K562 (cell line): ENCODE measurements around the gene LBHD1. TPM values are rescaled to one million over a fixed set of nuclear protein-coding genes. Genes with fewer than 3 reads are reported as not detected.
"Not testable (repeated sequence)": the region's sequence is repeated elsewhere in the genome, so short reads cannot be mapped to it uniquely, and the experiment has no call there.

ENCODE experiments used
- ATAC-seq: fragments of 200-7000 bp; cut with Tn5 transposase; 3 replicates; pipeline ENCODE4 v1.9.1; 2020; ENCODE audit warnings: moderate library complexity
- BruUV-seq: library from RNA; stranded (reverse); fragments of 400-500 nt; replicated peaks from 2 replicates; lab custom pipeline; 2021; lab: Mats Ljungman, UMichigan
- CTCF ChIA-PET: fragments of 300-600 bp; formaldehyde crosslinking; extraction: SDS; loops from one replicate; lab custom pipeline; 2021; ENCODE audit warnings: low intra/inter-chr PET ratio; lab: Yijun Ruan, JAX
- POLR2A ChIA-PET: fragments of 300-600, 350-650 bp; sonication (Branson Sonifier 250); formaldehyde crosslinking; extraction: SDS; loops from one replicate; lab custom pipeline; 2021; ENCODE audit warnings: antibody characterized with exemption, inconsistent platforms; lab: Yijun Ruan, JAX
- DNase-seq, 4 experiments: peaks; one replicate each; pipeline versions ENCODE4 v3.0.0 to v3.0.0-alpha.2; 2011 to 2018; ENCODE audit warnings: low spot score in 3 of 4, mixed read lengths in 3 of 4; ENCODE audit errors: extremely low read depth in 1 of 4
- FAIRE-seq: peaks from 2 replicates; lab custom pipeline; 2011; peaks lifted over from hg19 to GRCh38; lab: Jason Lieb, UNC
- H2AFZ ChIP-seq: 2 replicates; pipeline ENCODE4 v1.6.0; 2011; ENCODE audit warnings: low read depth, low read length, control low read depth, inconsistent platforms
- H3K27ac ChIP-seq: fragments of 200-600 bp; 3 replicates; pipeline ENCODE4 v1.8.0; 2011; ENCODE audit warnings: low read depth, mild to moderate bottlenecking, control low read depth, inconsistent platforms, low read length, moderate library complexity, mixed read lengths; ENCODE audit errors: extremely low read depth
- H3K27me3 ChIP-seq, 2 experiments: fragments of 300-600 bp in 1 of 2; 2 replicates in 1 of 2; 3 replicates in 1 of 2; pipeline versions ENCODE4 v1.6.0 to v1.8.0; 2011; ENCODE audit warnings: inconsistent platforms in 2 of 2, low read length in 2 of 2, mild to moderate bottlenecking in 1 of 2, mixed read lengths in 1 of 2, moderate library complexity in 1 of 2; ENCODE audit not compliant: control insufficient read depth in 2 of 2, insufficient read depth in 2 of 2
- H3K36me3 ChIP-seq: fragments of 300-600 bp; 3 replicates; pipeline ENCODE4 v1.8.0; 2011; ENCODE audit warnings: mild to moderate bottlenecking, low read length, inconsistent platforms; ENCODE audit not compliant: control insufficient read depth, insufficient read depth
- H3K4me1 ChIP-seq, 2 experiments: fragments of 200-600 bp in 1 of 2; replicated peaks in 1 of 2; 2 replicates in 1 of 2; 3 replicates in 1 of 2; pipeline versions ENCODE4 v1.5.1 to v1.8.0; 2011; ENCODE audit warnings: inconsistent platforms in 2 of 2, low read length in 2 of 2, mild to moderate bottlenecking in 1 of 2, mixed read lengths in 1 of 2, moderate library complexity in 1 of 2; ENCODE audit not compliant: control insufficient read depth in 2 of 2, insufficient read depth in 2 of 2
- H3K4me2 ChIP-seq: 2 replicates; pipeline ENCODE4 v1.6.1; 2011; ENCODE audit warnings: low read length, control low read depth, inconsistent platforms, mixed read lengths; ENCODE audit not compliant: insufficient read depth
- H3K4me3 ChIP-seq: fragments of 200-600 bp; sonication (generic), shearing (Covaris generic); 2 replicates; pipeline ENCODE4 v1.5.1; 2016; ENCODE audit warnings: control low read depth, inconsistent platforms
- H3K79me2 ChIP-seq: fragments of 200-600 bp; 3 replicates; pipeline ENCODE4 v1.8.0; 2011; ENCODE audit warnings: low read length, inconsistent platforms; ENCODE audit not compliant: control insufficient read depth, insufficient read depth
- H3K9ac ChIP-seq, 2 experiments: 2 replicates each; pipeline versions ENCODE4 v1.6.0 to v1.6.1; 2011; ENCODE audit warnings: low read depth in 2 of 2, low read length in 2 of 2, control low read depth in 1 of 2, inconsistent platforms in 1 of 2, mild to moderate bottlenecking in 1 of 2, mixed read lengths in 1 of 2; ENCODE audit not compliant: insufficient read depth in 1 of 2
- H3K9me1 ChIP-seq: one replicate; pipeline ENCODE4 v1.6.0; 2011; ENCODE audit warnings: inconsistent platforms, mild to moderate bottlenecking, low read length, moderate library complexity; ENCODE audit not compliant: control insufficient read depth, insufficient read depth
- H3K9me3 ChIP-seq: replicated peaks from 2 replicates; pipeline ENCODE4 v1.5.1; 2011; ENCODE audit warnings: low read depth, low read length, inconsistent platforms; ENCODE audit not compliant: control insufficient read depth, insufficient read depth
- H4K20me1 ChIP-seq: replicated peaks from 2 replicates; pipeline ENCODE4 v1.6.1; 2011; ENCODE audit warnings: low read length, inconsistent platforms, mixed read lengths; ENCODE audit not compliant: control insufficient read depth, insufficient read depth
- POLR2G ChIP-seq: fragments of 200-400 bp; formaldehyde crosslinking; IDR thresholded peaks from 2 replicates; pipeline ENCODE4 v1.6.1; 2017; ENCODE audit warnings: low read depth, mild to moderate bottlenecking, antibody characterized with exemption, low read length, moderate library complexity
- RBFOX2 ChIP-seq: fragments of 200-400 bp; formaldehyde crosslinking; IDR thresholded peaks from 2 replicates; pipeline ENCODE4 v1.6.1; 2017; ENCODE audit warnings: low read depth, mild to moderate bottlenecking, low read length, moderate library complexity
- RFX7 ChIP-seq: fragments of 250-450 bp; sonication (Bioruptor Pico); IDR thresholded peaks from 2 replicates; pipeline ENCODE4 v1.5.1; 2021; ENCODE audit warnings: mild to moderate bottlenecking
- WGBS: fragments of 100-300 bp; shearing (Covaris generic); methylation state at CpG from one replicate; pipeline ENCODE4 v1.1.6; 2016; ENCODE audit warnings: low coverage, mixed read lengths; ENCODE audit not compliant: insufficient coverage; ENCODE audit errors: missing lambda C conversion rate; 5-methylcytosine and 5-hydroxymethylcytosine counted together
- in situ Hi-C: fragments of 300-500 bp; cut with MboI; formaldehyde crosslinking; loops from 4 replicates; pipeline ENCODE4 v1.15.0; 2018; ENCODE audit warnings: inconsistent platforms, mixed read lengths
- intact Hi-C: fragments of 100-400 bp; cut with micrococcal nuclease; formaldehyde crosslinking; loops from 2 replicates; pipeline ENCODE4 v1.14.2; 2022
- polyA plus RNA-seq, 8 experiments: library from polyadenylated mRNA; depleted of rRNA in 4 of 8; stranded (reverse) in 5 of 8; unstranded in 3 of 8; fragments of >200 nt; fragmentation: Nextera tagmentation in 2 of 8; fragmentation: Illumina TruSeq in 1 of 8; extraction: Ambion mirVana in 2 of 8; extraction: Trizol in 1 of 8; gene quantifications; 2 replicates each; pipeline versions ENCODE4 v1.2.1 to v1.2.3, GENCODE V29; 2011 to 2014; ENCODE audit warnings: inconsistent platforms in 1 of 8, missing spikeins in 1 of 8
- total RNA-seq, 7 experiments: library from RNA; depleted of rRNA in 6 of 7; stranded (reverse); fragments of >200 nt in 6 of 7; fragmentation: Illumina TruSeq in 2 of 7; extraction: Trizol in 2 of 7; gene quantifications; 2 replicates each; pipeline versions ENCODE4 v1.2.1 to v1.2.3, GENCODE V29; 2011 to 2021; ENCODE audit warnings: low replicate concordance in 1 of 7

The LBHD1 gene
- total and polyA plus RNA-seq, 9 of the 15 experiments (the other 6 are each of a cell fraction or from before 2014, with no cell fraction given): 2.6 to 28.0 (median 12.5) TPM

DNA sequence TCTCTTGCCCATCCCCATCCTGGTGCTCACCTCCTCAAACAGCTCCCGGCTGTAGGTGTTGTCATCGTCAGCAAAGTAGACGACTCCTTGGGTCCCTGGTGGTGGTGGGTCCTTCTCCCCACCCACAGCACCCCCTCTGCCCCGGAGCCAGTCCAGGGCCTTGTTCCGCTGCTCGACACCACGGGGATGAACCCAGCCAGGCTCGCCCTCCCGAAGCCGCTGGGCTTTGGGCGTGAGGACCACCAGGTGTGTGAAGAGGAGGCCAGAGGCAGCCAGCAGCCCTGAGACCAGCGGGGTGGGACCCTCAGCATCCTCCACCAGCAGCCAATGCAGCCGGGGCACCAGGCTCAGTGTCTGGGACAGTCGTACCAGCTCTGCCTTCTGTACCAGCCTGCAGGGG, 55.1 kb downstream of the LBHD1 start:
- in situ Hi-C loops, H4K20me1 ChIP-seq, FAIRE-seq, H3K27ac ChIP-seq, CTCF ChIA-PET, H3K4me2 ChIP-seq, H3K4me3 ChIP-seq, H3K9me1 ChIP-seq, ATAC-seq, H3K9me3 ChIP-seq, BruUV-seq, DNase-seq, H2AFZ ChIP-seq, POLR2A ChIA-PET, intact Hi-C loops, H3K27me3 ChIP-seq: not testable (repeated sequence)
- H3K4me1 ChIP-seq: peaks cover 24 to 49% of the 10 kb centered on the region in 2 experiments; a peak in 4 of 5 replicates
- WGBS: 100% methylated on average over 4 of the region's 14 CpGs
- peak; percentile 65 for TF ChIP-seq POLR2G
- TF ChIP-seq RBFOX2: peak; percentile 48
- H3K79me2 ChIP-seq: peaks cover 22% of the 10 kb centered on the region
- 0 out of 4 replicates have a peak overlapping the region, but pooled peaks of 1 of the 2 experiments have one; percentile 19 for H3K9ac ChIP-seq
- peaks cover 34% of the 10 kb centered on the region for H3K36me3 ChIP-seq

DNA sequence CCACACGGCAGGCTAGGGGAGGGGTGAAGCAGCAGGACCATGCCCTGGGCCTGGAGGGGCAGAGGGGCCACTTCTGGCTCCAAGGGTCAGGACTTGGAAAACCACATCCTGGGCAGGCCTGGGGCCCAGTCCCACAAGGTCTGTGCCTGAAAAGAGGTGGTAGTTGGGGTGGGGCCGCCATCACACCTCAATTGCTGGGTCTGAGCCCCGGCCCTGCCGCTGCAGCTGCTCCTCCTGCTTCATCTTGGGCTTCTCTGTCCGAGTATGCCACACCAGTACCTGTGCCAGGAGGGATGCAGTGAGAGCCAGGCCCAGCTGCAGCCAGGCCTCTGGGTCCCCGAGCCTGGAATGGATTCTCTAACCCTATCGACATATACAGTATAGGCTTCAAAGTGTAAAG, 56.5 kb downstream of the LBHD1 start:
- no peak overlapping the region for H3K4me2 ChIP-seq
- FAIRE-seq: no peak

More for the DNA sequence above, 56.5 kb downstream of the LBHD1 start:
- Histone ChIP-seq H4K20me1 (0 out of 2 replicates have a peak, but pooled peaks cover 5% of the 10 kb centered on the region), H2AFZ (no peak overlapping the region), H3K9me3 (no peaks in the 10 kb centered on the region), H3K27ac (no peak overlapping the region; the same call in 2 of the 3 replicates), H3K9me1 (peaks cover 2% of the 10 kb centered on the region), H3K4me1 (peaks cover 28 to 56% of the 10 kb centered on the region in 2 experiments), H3K9ac (peak overlapping the region in 1 of 2 experiments; percentile 65; a peak in 1 of 4 replicates), H3K79me2 (peaks cover 26% of the 10 kb centered on the region), H3K4me3 (no peak overlapping the region), H3K27me3 (no peaks in the 10 kb centered on the region), H3K36me3 (peaks cover 38% of the 10 kb centered on the region)
- CTCF ChIA-PET: no interaction called here
- DNase-seq (no peak), ATAC-seq (no peak)
- TF ChIP-seq RFX7 (CRISPR knock-in tag): no peak
- TF ChIP-seq POLR2G: peak; percentile 61
- BruUV-seq: no TSS peak
- intact Hi-C loops: no loop called here
- POLR2A ChIA-PET: interaction anchor here (0.5 to 2.2 kb wide), 6 partner anchors 9 to 184 kb away, joined by 3 to 11 read pairs (median 3); partner anchors contain the start of genes MTA2 and TUT1
- 95% methylated on average over 5 of the region's 7 CpGs for WGBS
- in situ Hi-C loops: no loop called here
